Hematopoietic multipotent progenitor cell (in vitro differentiated cells): ENCODE data around the gene FARP2. TPM values are rescaled to one million over a fixed set of nuclear protein-coding genes. Genes with fewer than 3 reads are reported as not detected.
"Not testable (repeated sequence)": the region's sequence is repeated elsewhere in the genome, so short reads cannot be mapped to it uniquely, and the experiment has no call there.

ENCODE experiments used
- DNase-seq, 3 donors: peaks; one replicate each; pipeline ENCODE4 v3.0.0-alpha.2; 2011 to 2015; ENCODE audit warnings: low read depth in 2 of 3, low spot score in 2 of 3
- total RNA-seq: library from RNA; depleted of rRNA; stranded (reverse); fragments of >200 nt; gene quantifications from one replicate; pipeline ENCODE4 v1.2.3, GENCODE V29; 2012

The FARP2 gene
- total RNA-seq, result 14.3 TPM

- peak; percentile 95 to 98 (median 97) for DNase-seq
These were observed at the start of gene FARP2 for GRCh38 chr2:241355983-241356870. TSS of gene FARP2 (plus strand) at chr2:241356285. CDS start at chr2:241373108, 16,823 bp downstream.

- no peak for DNase-seq
These were observed 49.0 kb upstream of the FARP2 start for GRCh38 chr2:241307055-241307454.

GRCh38 chr2:241308267-241308666 lies 47.8 kb upstream of the FARP2 start:
- no peak for DNase-seq

GRCh38 chr2:241308832-241309500 lies 47.1 kb upstream of the FARP2 start:
- DNase-seq, result no peak

- peak; percentile 28 to 54 (median 48) for DNase-seq
These were observed 46.4 kb upstream of the FARP2 start for GRCh38 chr2:241309684-241310117.

GRCh38 chr2:241310917-241311566 lies 45.0 kb upstream of the FARP2 start:
- DNase-seq, result no peak

- no peak for DNase-seq
These were observed 44.0 kb upstream of the FARP2 start for GRCh38 chr2:241312082-241312481.

- DNase-seq, result no peak
These were observed 42.5 kb upstream of the FARP2 start for GRCh38 chr2:241313543-241314095.

GRCh38 chr2:241314226-241315092 lies 41.6 kb upstream of the FARP2 start:
- DNase-seq, result peak in 2 of 3 donors; percentile 20 to 37

GRCh38 chr2:241315093-241315878 lies 40.8 kb upstream of the FARP2 start, which contains the start of gene HDLBP:
TSS of gene HDLBP (minus strand) at chr2:241315672. CDS start at chr2:241266869, 48,803 bp downstream.
- peak; percentile 99 to 100 (median 99) for DNase-seq

- DNase-seq, result peak; percentile 76 to 77 (median 77)
These were observed 40.0 kb upstream of the FARP2 start, which contains the start of gene SEPTIN2 for GRCh38 chr2:241315879-241316631. TSS of gene SEPTIN2 (plus strand) at chr2:241315925. CDS start at chr2:241324233, 8,308 bp downstream.

GRCh38 chr2:241316825-241317224 lies 39.3 kb upstream of the FARP2 start:
- peak in 1 of 3 donors; percentile 7 for DNase-seq

- DNase-seq, result peak in 2 of 3 donors; percentile 37 to 63
These were observed 38.7 kb upstream of the FARP2 start for GRCh38 chr2:241317391-241317790.

- DNase-seq, result not testable (repeated sequence)
These were observed 37.3 kb upstream of the FARP2 start for GRCh38 chr2:241318830-241319229.

- no peak for DNase-seq
These were observed 35.7 kb upstream of the FARP2 start for GRCh38 chr2:241320394-241320793.

- no peak for DNase-seq
These were observed 35.1 kb upstream of the FARP2 start for GRCh38 chr2:241321033-241321432.

GRCh38 chr2:241321886-241322285 lies 34.2 kb upstream of the FARP2 start:
- DNase-seq, result no peak

GRCh38 chr2:241323778-241324177 lies 32.3 kb upstream of the FARP2 start:
- DNase-seq, result no peak
